Keratinocyte (primary cell): ENCODE data around the gene U2AF1L4. TPM values are rescaled to one million over a fixed set of nuclear protein-coding genes. Genes with fewer than 3 reads are reported as not detected.

ENCODE experiments used
- DNase-seq: peaks from one replicate; pipeline ENCODE4 v3.0.0-alpha.2; 2011; ENCODE audit warnings: low read depth, missing footprints, low spot score
- FAIRE-seq: peaks from 2 replicates; lab custom pipeline; 2011; peaks lifted over from hg19 to GRCh38; lab: Jason Lieb, UNC
- H2AFZ ChIP-seq: 2 replicates; pipeline ENCODE4 v1.6.0; 2012; ENCODE audit warnings: low read length, control low read depth, inconsistent platforms; ENCODE audit not compliant: control insufficient read depth
- H3K27ac ChIP-seq: 2 replicates; pipeline ENCODE4 v1.5.1; 2011; ENCODE audit warnings: low read length; ENCODE audit not compliant: control insufficient read depth, insufficient read depth
- H3K27me3 ChIP-seq: 3 replicates; pipeline ENCODE4 v1.6.0; 2011; ENCODE audit warnings: low read length; ENCODE audit not compliant: control insufficient read depth, insufficient read depth; ENCODE audit errors: extremely low read depth
- H3K36me3 ChIP-seq, 2 experiments: 2 replicates in 1 of 2; 3 replicates in 1 of 2; pipeline ENCODE4 v1.5.1; 2011; ENCODE audit warnings: low read length in 2 of 2, mild to moderate bottlenecking in 1 of 2; ENCODE audit not compliant: control insufficient read depth in 2 of 2, insufficient read depth in 2 of 2; ENCODE audit errors: extremely low read depth in 1 of 2
- H3K4me1 ChIP-seq: 3 replicates; pipeline ENCODE4 v1.5.1; 2011; ENCODE audit warnings: low read length; ENCODE audit not compliant: control insufficient read depth, insufficient read depth; ENCODE audit errors: extremely low read depth
- H3K4me2 ChIP-seq: 3 replicates; pipeline ENCODE4 v1.6.0; 2011; ENCODE audit warnings: low read depth, low read length; ENCODE audit not compliant: control insufficient read depth, insufficient read depth; ENCODE audit errors: extremely low read depth
- H3K4me3 ChIP-seq, 3 experiments: fragments of 200-600 bp in 1 of 3; sonication (generic) in 1 of 3; 2 replicates in 2 of 3; 3 replicates in 1 of 3; pipeline ENCODE4 v1.5.1; 2011 to 2016; ENCODE audit warnings: low read length in 3 of 3, mild to moderate bottlenecking in 3 of 3, control low read depth in 2 of 3, inconsistent platforms in 1 of 3, low read depth in 1 of 3, mixed read lengths in 1 of 3, mixed run types in 1 of 3, moderate library complexity in 1 of 3; ENCODE audit not compliant: control insufficient read depth in 2 of 3, insufficient read depth in 2 of 3; ENCODE audit errors: extremely low read depth in 1 of 3
- H3K79me2 ChIP-seq: 2 replicates; pipeline ENCODE4 v1.6.0; 2012; ENCODE audit warnings: low read length; ENCODE audit not compliant: control insufficient read depth, insufficient read depth
- H3K9ac ChIP-seq: 3 replicates; pipeline ENCODE4 v1.6.0; 2011; ENCODE audit warnings: low read length; ENCODE audit not compliant: control insufficient read depth, insufficient read depth; ENCODE audit errors: extremely low read depth
- H3K9me1 ChIP-seq: 3 replicates; pipeline ENCODE4 v1.6.0; 2011; ENCODE audit warnings: low read length; ENCODE audit not compliant: control insufficient read depth, insufficient read depth; ENCODE audit errors: extremely low read depth
- H3K9me3 ChIP-seq: 2 replicates; pipeline ENCODE4 v1.5.1; 2012; ENCODE audit warnings: low read depth, low read length; ENCODE audit not compliant: control insufficient read depth
- H4K20me1 ChIP-seq: 3 replicates; pipeline ENCODE4 v1.6.0; 2011; ENCODE audit warnings: low read length; ENCODE audit not compliant: control insufficient read depth, insufficient read depth; ENCODE audit errors: extremely low read depth
- CTCF ChIP-seq, 3 experiments: IDR thresholded peaks in 1 of 3; conservative IDR thresholded peaks in 1 of 3; optimal IDR thresholded peaks in 1 of 3; 2 replicates in 2 of 3; 3 replicates in 1 of 3; pipeline versions ENCODE3 to v1.5.1; 2011; ENCODE audit warnings: low read length in 3 of 3, mild to moderate bottlenecking in 3 of 3, moderate library complexity in 2 of 3, control low read depth in 1 of 3, inconsistent platforms in 1 of 3; ENCODE audit not compliant: insufficient read depth in 2 of 3; ENCODE audit errors: extremely low read depth in 1 of 3
- EZH2 ChIP-seq: IDR thresholded peaks from one replicate; pipeline ENCODE4 v1.6.1; 2012; ENCODE audit warnings: inconsistent platforms, mild to moderate bottlenecking, low read length, moderate library complexity
- dilution Hi-C: fragments of 300-500 bp; cut with MboI; formaldehyde crosslinking; loops from one replicate; pipeline ENCODE4 v1.7.0; 2020; ENCODE audit warnings: low sequenced_read_pairs; ENCODE audit not compliant: extremely low pct_ligation_motif_present
- polyA plus RNA-seq, 5 experiments: library from polyadenylated mRNA; depleted of rRNA in 3 of 5; stranded (reverse) in 3 of 5; stranded (forward) in 1 of 5; unstranded in 1 of 5; fragments of >200 nt; gene quantifications; 1 replicate in 1 of 5; 2 replicates in 3 of 5; 3 replicates in 1 of 5; pipeline versions ENCODE4 v1.2.1 to v1.2.3, GENCODE V29; 2011 to 2012; ENCODE audit warnings: missing spikeins in 2 of 5, low read depth in 1 of 5, low replicate concordance in 1 of 5

Gene U2AF1L4
- polyA plus RNA-seq, 1 donor (not counting 4 experiments of a cell fraction or from before 2014, with no cell fraction given): 8.9 TPM

GRCh38 chr19:35752746-35753350 lies 7.6 kb upstream of the U2AF1L4 start:
- H3K79me2 ChIP-seq: peaks cover 17% of the 10 kb centered on the region
- no peak overlapping the region for H3K9ac ChIP-seq
- H4K20me1 ChIP-seq: no peaks in the 10 kb centered on the region
- no peak overlapping the region for H3K4me3 ChIP-seq
- H3K27ac ChIP-seq: no peak overlapping the region
- no peaks in the 10 kb centered on the region for H3K9me3 ChIP-seq
- peaks cover 13 to 23% of the 10 kb centered on the region in 2 experiments for H3K36me3 ChIP-seq
- dilution Hi-C loops: no loop called here
- H3K9me1 ChIP-seq: no peaks in the 10 kb centered on the region
- no peak for TF ChIP-seq EZH2
- no peak for TF ChIP-seq CTCF (optimal IDR thresholded peaks at IDR 0.05 in 1 of 3, IDR thresholded peaks at IDR 0.05 in 1 of 3, conservative IDR thresholded peaks at IDR 0.05 in 1 of 3; ENCODE audit: extremely low read depth in 1 of 3, insufficient read depth in 2 of 3, low read length in 3 of 3)
- FAIRE-seq: no peak
- H2AFZ ChIP-seq: no peak overlapping the region
- peaks cover 19% of the 10 kb centered on the region for H3K4me1 ChIP-seq
- no peak for DNase-seq
- no peak overlapping the region for H3K4me2 ChIP-seq
- no peaks in the 10 kb centered on the region for H3K27me3 ChIP-seq

- H3K27ac ChIP-seq: no peak overlapping the region
- no peaks in the 10 kb centered on the region for H3K9me3 ChIP-seq
- FAIRE-seq (no peak), DNase-seq (no peak)
- H2AFZ ChIP-seq: no peak overlapping the region
- no peak for TF ChIP-seq CTCF (optimal IDR thresholded peaks at IDR 0.05 in 1 of 3, IDR thresholded peaks at IDR 0.05 in 1 of 3, conservative IDR thresholded peaks at IDR 0.05 in 1 of 3; ENCODE audit: extremely low read depth in 1 of 3, insufficient read depth in 2 of 3, low read length in 3 of 3)
- TF ChIP-seq EZH2: no peak
- H3K79me2 ChIP-seq: peaks cover 17% of the 10 kb centered on the region
- H4K20me1 ChIP-seq: no peaks in the 10 kb centered on the region
- H3K4me1 ChIP-seq: peaks cover 16% of the 10 kb centered on the region
- dilution Hi-C loops: no loop called here
- H3K9me1 ChIP-seq: no peaks in the 10 kb centered on the region
- no peak overlapping the region for H3K4me2 ChIP-seq
- no peak overlapping the region for H3K4me3 ChIP-seq
- no peak overlapping the region for H3K9ac ChIP-seq
- no peaks in the 10 kb centered on the region for H3K27me3 ChIP-seq
- peaks cover 13 to 23% of the 10 kb centered on the region in 2 experiments for H3K36me3 ChIP-seq
Measured at GRCh38 chr19:35751839-35752745, 6.9 kb upstream of the U2AF1L4 start.
